DOHH2 (cell line): ENCODE results near the gene DERL3.
"Not testable (repeated sequence)": the region's sequence is repeated elsewhere in the genome, so short reads cannot be mapped to it uniquely, and the experiment has no call there.

Experiments
- H3F3A ChIP-seq: fragments of 200-600 bp; sonication (generic), shearing (Covaris generic); 2 replicates; pipeline ENCODE4 v1.6.0; 2016; ENCODE audit warnings: antibody characterized with exemption, mild to moderate bottlenecking; ENCODE audit not compliant: control insufficient read depth, insufficient read depth
- H3K27ac ChIP-seq: fragments of 200-600 bp; sonication (generic); 2 replicates; pipeline ENCODE4 v1.5.1; 2014; ENCODE audit warnings: low read depth, mild to moderate bottlenecking, low read length, moderate library complexity
- H3K27me3 ChIP-seq: fragments of 200-600 bp; sonication (generic); 2 replicates; pipeline ENCODE4 v1.6.1; 2014; ENCODE audit warnings: mild to moderate bottlenecking, low read length, mixed read lengths; ENCODE audit not compliant: control insufficient read depth
- H3K36me3 ChIP-seq: fragments of 200-600 bp; sonication (generic); 2 replicates; pipeline ENCODE4 v1.6.1; 2014; ENCODE audit warnings: mild to moderate bottlenecking, low read length, moderate library complexity, mixed read lengths; ENCODE audit not compliant: control insufficient read depth
- H3K4me1 ChIP-seq: fragments of 200-600 bp; sonication (generic); 2 replicates; pipeline ENCODE4 v1.6.1; 2014; ENCODE audit warnings: mild to moderate bottlenecking, low read length, mixed read lengths; ENCODE audit not compliant: control insufficient read depth
- H3K4me2 ChIP-seq: fragments of 200-600 bp; sonication (generic); 2 replicates; pipeline ENCODE4 v1.6.0; 2014; ENCODE audit warnings: mild to moderate bottlenecking, low read length, moderate library complexity
- H3K4me3 ChIP-seq: fragments of 200-600 bp; sonication (generic); 2 replicates; pipeline ENCODE4 v1.5.1; 2014; ENCODE audit warnings: mild to moderate bottlenecking, low read length, mixed read lengths
- H3K79me2 ChIP-seq: fragments of 200-600 bp; sonication (generic); 2 replicates; pipeline ENCODE4 v1.6.1; 2014; ENCODE audit warnings: mild to moderate bottlenecking, low read length, mixed read lengths; ENCODE audit not compliant: control insufficient read depth
- H3K9me2 ChIP-seq: fragments of 200-600 bp; sonication (generic); replicated peaks from 2 replicates; pipeline ENCODE4 v1.6.1; 2014; ENCODE audit warnings: mild to moderate bottlenecking, low read length, mixed read lengths; ENCODE audit not compliant: control insufficient read depth
- H3K9me3 ChIP-seq: fragments of 200-600 bp; sonication (generic); 2 replicates; pipeline ENCODE4 v1.6.1; 2014; ENCODE audit warnings: antibody characterized with exemption, low read length, mixed read lengths; ENCODE audit not compliant: control insufficient read depth, insufficient read depth
- H4K20me1 ChIP-seq: fragments of 200-600 bp; sonication (generic); 2 replicates; pipeline ENCODE4 v1.6.0; 2014; ENCODE audit warnings: low read depth, mild to moderate bottlenecking, antibody characterized with exemption, low read length, moderate library complexity; ENCODE audit not compliant: control insufficient read depth, insufficient read depth
- CTCF ChIP-seq: fragments of 200-600 bp; sonication (generic); IDR thresholded peaks from one replicate; pipeline ENCODE4 v1.5.1; 2014; ENCODE audit warnings: antibody characterized with exemption, mild to moderate bottlenecking, low read depth, low read length; ENCODE audit not compliant: poor library complexity, severe bottlenecking
- EZH2phosphoT487 ChIP-seq: fragments of 200-600 bp; sonication (generic); IDR thresholded peaks from 2 replicates; pipeline ENCODE4 v1.6.1; 2017; ENCODE audit warnings: borderline replicate concordance, mild to moderate bottlenecking, antibody characterized with exemption, low read length, moderate library complexity, mixed read lengths

Gene DERL3

GRCh38 chr22:23874871-23875270, 36.1 kb upstream of the DERL3 start:
- Histone ChIP-seq H3K4me3 (no peak overlapping the region), H3K36me3 (peaks cover 5% of the 10 kb centered on the region; the same call in 1 of the 2 replicates), H3F3A (no peaks in the 10 kb centered on the region), H3K79me2 (no peaks in the 10 kb centered on the region), H3K9me2 (no peaks in the 10 kb centered on the region), H3K27me3 (no peaks in the 10 kb centered on the region), H3K9me3 (no peaks in the 10 kb centered on the region), H4K20me1 (no peaks in the 10 kb centered on the region), H3K4me1 (peaks cover 14% of the 10 kb centered on the region), H3K4me2 (peak overlapping the region; percentile 21), H3K27ac (no peak overlapping the region)
- no peak for TF ChIP-seq CTCF

GRCh38 chr22:23868580-23868979, 29.8 kb upstream of the DERL3 start:
- no peaks in the 10 kb centered on the region for H4K20me1 ChIP-seq

GRCh38 chr22:23864499-23865154, 25.8 kb upstream of the DERL3 start:
- H3K36me3 ChIP-seq, H3K79me2 ChIP-seq, H4K20me1 ChIP-seq, H3K4me3 ChIP-seq, H3K4me1 ChIP-seq, H3K9me3 ChIP-seq, H3F3A ChIP-seq, H3K27me3 ChIP-seq, H3K9me2 ChIP-seq, H3K4me2 ChIP-seq, H3K27ac ChIP-seq: not testable (repeated sequence)

More at GRCh38 chr22:23868580-23868979, 29.8 kb upstream of the DERL3 start:
- Histone ChIP-seq H3K4me2 (no peak overlapping the region), H3F3A (no peaks in the 10 kb centered on the region), H3K4me3 (no peak overlapping the region), H3K27me3 (no peaks in the 10 kb centered on the region), H3K27ac (no peak overlapping the region), H3K79me2 (no peaks in the 10 kb centered on the region), H3K36me3 (peaks cover 12% of the 10 kb centered on the region; the same call in 1 of the 2 replicates), H3K9me3 (no peaks in the 10 kb centered on the region), H3K9me2 (no peaks in the 10 kb centered on the region), H3K4me1 (no peaks in the 10 kb centered on the region)
- TF ChIP-seq CTCF = no peak
- no peak for TF ChIP-seq EZH2phosphoT487

GRCh38 chr22:23862103-23862502, 23.3 kb upstream of the DERL3 start:
- Histone ChIP-seq H3K9me2 (no peaks in the 10 kb centered on the region), H4K20me1 (no peaks in the 10 kb centered on the region), H3K79me2 (peaks cover 11% of the 10 kb centered on the region), H3K4me1 (peaks cover 18% of the 10 kb centered on the region), H3K4me3 (no peak overlapping the region), H3K9me3 (no peaks in the 10 kb centered on the region), H3F3A (peaks cover 3% of the 10 kb centered on the region; the same call in 1 of the 2 replicates), H3K27me3 (no peaks in the 10 kb centered on the region), H3K4me2 (no peak overlapping the region), H3K27ac (no peak overlapping the region), H3K36me3 (no peaks in the 10 kb centered on the region)
- TF ChIP-seq EZH2phosphoT487 (no peak), CTCF (peak; percentile 94)

- peaks cover 14% of the 10 kb centered on the region for H3K79me2 ChIP-seq
- not testable (repeated sequence) for H3K4me3 ChIP-seq, H3K9me2 ChIP-seq, H3K27me3 ChIP-seq, H4K20me1 ChIP-seq, H3K27ac ChIP-seq, H3F3A ChIP-seq, H3K36me3 ChIP-seq, H3K9me3 ChIP-seq, H3K4me2 ChIP-seq
- peaks cover 28% of the 10 kb centered on the region for H3K4me1 ChIP-seq
These were observed 21.4 kb upstream of the DERL3 start for GRCh38 chr22:23860187-23860586.
